ENCODE measurements around the gene JDP2. TPM values are rescaled to one million over a fixed set of nuclear protein-coding genes. Genes with fewer than 3 reads are reported as not detected.
A peak's percentile ranks its signal among the peaks of the same experiment; 100 is the strongest.

The JDP2 gene
- total RNA-seq, 1 experiment from 2014 or later, result 23.3 TPM

DNA sequence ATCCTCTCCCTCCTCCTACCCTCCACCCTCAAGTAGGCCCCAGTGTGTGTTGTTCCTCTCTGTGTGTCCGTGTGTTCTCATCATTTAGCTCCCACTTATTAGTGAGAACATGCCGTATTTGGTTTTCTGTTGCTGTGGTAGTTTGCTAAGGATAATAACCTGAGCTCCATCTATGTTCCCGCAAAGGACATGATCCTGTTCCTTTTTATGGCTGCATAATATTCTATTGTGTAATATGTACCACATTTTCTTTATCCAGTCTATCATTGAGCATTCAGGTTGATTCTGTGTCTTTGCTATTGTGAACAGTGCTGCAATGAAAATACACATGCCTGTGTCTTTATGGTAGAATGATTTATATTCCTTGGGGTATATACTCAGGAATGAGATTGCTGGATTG lies 30.5 kb downstream of the JDP2 start (continued):
- TF ChIP-seq, protein P1, sequence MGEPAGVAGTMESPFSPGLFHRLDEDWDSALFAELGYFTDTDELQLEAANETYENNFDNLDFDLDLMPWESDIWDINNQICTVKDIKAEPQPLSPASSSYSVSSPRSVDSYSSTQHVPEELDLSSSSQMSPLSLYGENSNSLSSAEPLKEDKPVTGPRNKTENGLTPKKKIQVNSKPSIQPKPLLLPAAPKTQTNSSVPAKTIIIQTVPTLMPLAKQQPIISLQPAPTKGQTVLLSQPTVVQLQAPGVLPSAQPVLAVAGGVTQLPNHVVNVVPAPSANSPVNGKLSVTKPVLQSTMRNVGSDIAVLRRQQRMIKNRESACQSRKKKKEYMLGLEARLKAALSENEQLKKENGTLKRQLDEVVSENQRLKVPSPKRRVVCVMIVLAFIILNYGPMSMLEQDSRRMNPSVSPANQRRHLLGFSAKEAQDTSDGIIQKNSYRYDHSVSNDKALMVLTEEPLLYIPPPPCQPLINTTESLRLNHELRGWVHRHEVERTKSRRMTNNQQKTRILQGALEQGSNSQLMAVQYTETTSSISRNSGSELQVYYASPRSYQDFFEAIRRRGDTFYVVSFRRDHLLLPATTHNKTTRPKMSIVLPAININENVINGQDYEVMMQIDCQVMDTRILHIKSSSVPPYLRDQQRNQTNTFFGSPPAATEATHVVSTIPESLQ (CRISPR knock-in tag; IDR thresholded peaks at IDR 0.05), result no peak
- TF ChIP-seq ZNF121 (CRISPR knock-in tag; IDR thresholded peaks at IDR 0.05), result no peak

- POLR2A ChIA-PET, result no interaction called here
These were observed 31.4 kb downstream of the JDP2 start for GRCh38 chr14:75459099-75459741.

GRCh38 chr14:75459791-75460190 lies 32.0 kb downstream of the JDP2 start:
- H3K4me3 Mint-ChIP-seq, result no peak overlapping the region
- H3K27me3 Mint-ChIP-seq (ENCODE audit: low read depth), result no peaks in the 10 kb centered on the region
- CTCF ChIA-PET, result interaction anchor here (1.3 to 1.5 kb wide), 2 partner anchors 29 to 152 kb away, joined by 3 to 5 read pairs; no protein-coding TSS in a partner anchor
- TF ChIP-seq, protein P2, sequence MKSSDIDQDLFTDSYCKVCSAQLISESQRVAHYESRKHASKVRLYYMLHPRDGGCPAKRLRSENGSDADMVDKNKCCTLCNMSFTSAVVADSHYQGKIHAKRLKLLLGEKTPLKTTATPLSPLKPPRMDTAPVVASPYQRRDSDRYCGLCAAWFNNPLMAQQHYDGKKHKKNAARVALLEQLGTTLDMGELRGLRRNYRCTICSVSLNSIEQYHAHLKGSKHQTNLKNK (CRISPR knock-in tag; IDR thresholded peaks at IDR 0.05), result no peak
- no peak for TF ChIP-seq FOXK1 (CRISPR knock-in tag; IDR thresholded peaks at IDR 0.05)
- no peak for TF ChIP-seq NR3C1 (CRISPR knock-in tag; conservative IDR thresholded peaks at IDR 0.05; ENCODE audit: low read depth)
- TF ChIP-seq ATF2 (CRISPR knock-in tag; IDR thresholded peaks at IDR 0.05; ENCODE audit: borderline replicate concordance, low read depth), result no peak
- TF ChIP-seq NR2C2 (CRISPR knock-in tag; IDR thresholded peaks at IDR 0.05), result no peak
- TF ChIP-seq ZNF396 (CRISPR knock-in tag; IDR thresholded peaks at IDR 0.05; ENCODE audit: borderline replicate concordance), result no peak
- DNase-seq (ENCODE audit: low spot score), result no peak
- peaks cover 10% of the 10 kb centered on the region for H3K36me3 Mint-ChIP-seq
- H3K9me3 Mint-ChIP-seq, result no peaks in the 10 kb centered on the region
- POLR2A ChIA-PET, result no interaction called here
- ATAC-seq, result no peak
- peak overlapping the region; percentile 74; the same call in 1 of the 2 replicates for H3K27ac Mint-ChIP-seq
- H3K4me1 Mint-ChIP-seq, result peaks cover 49% of the 10 kb centered on the region

More at GRCh38 chr14:75459099-75459741, 31.4 kb downstream of the JDP2 start:
- TF ChIP-seq EMX1 (CRISPR knock-in tag; IDR thresholded peaks at IDR 0.05) (no peak), ZNF671 (CRISPR knock-in tag; IDR thresholded peaks at IDR 0.05) (no peak), NFE2L1 (CRISPR knock-in tag; IDR thresholded peaks at IDR 0.05) (no peak), USF2 (CRISPR knock-in tag; IDR thresholded peaks at IDR 0.05) (no peak), ZNF232 (CRISPR knock-in tag; IDR thresholded peaks at IDR 0.05) (no peak), MXD4 (CRISPR knock-in tag; IDR thresholded peaks at IDR 0.05; ENCODE audit: borderline replicate concordance) (no peak), PRRX2 (CRISPR knock-in tag; IDR thresholded peaks at IDR 0.05) (no peak), SMAD4 (CRISPR knock-in tag; IDR thresholded peaks at IDR 0.05) (no peak), TCF7 (CRISPR knock-in tag; IDR thresholded peaks at IDR 0.05; ENCODE audit: low read depth) (no peak)
- TF ChIP-seq, protein P1 (CRISPR knock-in tag; IDR thresholded peaks at IDR 0.05), result no peak
- TF ChIP-seq, protein P3, sequence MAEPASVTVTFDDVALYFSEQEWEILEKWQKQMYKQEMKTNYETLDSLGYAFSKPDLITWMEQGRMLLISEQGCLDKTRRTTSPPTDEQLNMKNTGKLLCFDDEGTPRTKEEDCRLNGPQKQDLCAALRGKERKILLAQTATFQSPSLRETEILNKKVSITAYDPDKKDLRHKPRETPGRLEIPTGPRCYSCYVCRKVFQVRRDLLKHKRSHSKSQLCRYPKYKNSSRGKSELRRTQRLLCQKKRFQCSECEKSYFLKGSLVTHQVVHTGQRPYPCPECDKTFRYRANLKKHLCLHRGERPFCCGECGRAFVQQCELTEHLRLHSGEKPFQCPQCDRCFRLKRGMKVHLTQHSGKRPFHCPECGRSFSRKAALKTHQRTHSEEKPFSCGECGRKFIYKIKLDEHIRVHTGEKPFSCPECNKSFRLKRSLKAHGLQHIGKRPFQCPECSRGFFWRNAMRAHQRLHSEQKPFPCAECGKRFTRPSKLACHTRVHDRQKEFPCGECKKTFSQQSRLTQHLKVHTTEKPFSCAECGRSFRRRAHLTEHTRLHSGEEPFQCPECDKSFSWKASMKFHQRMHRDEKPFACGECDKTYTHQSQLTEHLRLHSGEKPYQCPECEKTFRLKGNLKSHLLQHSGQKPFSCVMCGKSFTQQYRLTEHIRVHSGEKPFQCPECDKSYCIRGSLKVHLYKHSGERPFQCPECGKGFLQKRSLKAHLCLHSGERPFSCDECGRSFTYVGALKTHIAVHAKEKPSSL (CRISPR knock-in tag; conservative IDR thresholded peaks at IDR 0.05), result no peak
- TF ChIP-seq, protein P4, sequence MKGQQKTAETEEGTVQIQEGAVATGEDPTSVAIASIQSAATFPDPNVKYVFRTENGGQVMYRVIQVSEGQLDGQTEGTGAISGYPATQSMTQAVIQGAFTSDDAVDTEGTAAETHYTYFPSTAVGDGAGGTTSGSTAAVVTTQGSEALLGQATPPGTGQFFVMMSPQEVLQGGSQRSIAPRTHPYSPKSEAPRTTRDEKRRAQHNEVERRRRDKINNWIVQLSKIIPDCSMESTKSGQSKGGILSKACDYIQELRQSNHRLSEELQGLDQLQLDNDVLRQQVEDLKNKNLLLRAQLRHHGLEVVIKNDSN (CRISPR knock-in tag; IDR thresholded peaks at IDR 0.05), result no peak
- ATAC-seq (peak; percentile 38; the same call in 1 of the 2 replicates), DNase-seq (ENCODE audit: low spot score) (no peak)
- H3K4me1 Mint-ChIP-seq, result peaks cover 55% of the 10 kb centered on the region
- no peaks in the 10 kb centered on the region for H3K27me3 Mint-ChIP-seq (ENCODE audit: low read depth)
- peak overlapping the region; percentile 67; the same call in 1 of the 2 replicates for H3K27ac Mint-ChIP-seq
- H3K36me3 Mint-ChIP-seq, result peaks cover 10% of the 10 kb centered on the region
- CTCF ChIA-PET, result interaction anchor here (1.3 to 1.5 kb wide), 2 partner anchors 30 to 151 kb away, joined by 3 to 5 read pairs; no protein-coding TSS in a partner anchor
- no peaks in the 10 kb centered on the region for H3K9me3 Mint-ChIP-seq
- H3K4me3 Mint-ChIP-seq, result no peak overlapping the region
